Spleen (tissue), 7 donors: ENCODE data around the gene XPC.

Source experiments
- CTCF ChIP-seq, 11 experiments: fragments of 200-600 bp in 7 of 11; fragments of 450-650 bp in 4 of 11; sonication (generic) in 4 of 11; IDR thresholded peaks in 8 of 11; conservative IDR thresholded peaks in 3 of 11; 1 replicate in 7 of 11; 2 replicates in 4 of 11; pipeline versions ENCODE4 v1.4.0 to v1.8.0; 2016 to 2021; ENCODE audit warnings: antibody characterized with exemption in 11 of 11, inconsistent platforms in 4 of 11, mild to moderate bottlenecking in 1 of 11
- POLR2A ChIP-seq, 3 donors: fragments of 450-650 bp; IDR thresholded peaks; one replicate each; pipeline ENCODE4 v1.5.1; 2017; ENCODE audit warnings: antibody characterized with exemption in 3 of 3, mild to moderate bottlenecking in 1 of 3
- donor health status: DM: no; HTN: no; CAD: no; lungs with moderate emphysema.
- donor health status: DM: no; HTN: no; CAD: no.
- donor health status: DM: no; HTN: no; CAD: no.

- TF ChIP-seq CTCF (IDR thresholded peaks at IDR 0.05 in 8 of 11, conservative IDR thresholded peaks at IDR 0.05 in 3 of 11) = no peak
- no peak for TF ChIP-seq POLR2A (IDR thresholded peaks at IDR 0.05)
These were observed 36.4 kb upstream of the XPC start for GRCh38 chr3:14214764-14215163.
